HEK293T (cell line): ENCODE data around the gene SUN1.

ENCODE experiments used
- ARNT ChIP-seq: fragments of 450-650 bp; IDR thresholded peaks from 2 replicates; pipeline ENCODE4 v1.6.1; 2017; ENCODE audit warnings: mild to moderate bottlenecking
- FOXM1 ChIP-seq: fragments of 450-650 bp; IDR thresholded peaks from 2 replicates; pipeline ENCODE4 v1.6.1; 2017; ENCODE audit warnings: mild to moderate bottlenecking, borderline replicate concordance
- NFRKB ChIP-seq: fragments of 450-650 bp; IDR thresholded peaks from 2 replicates; pipeline ENCODE4 v1.6.1; 2016; ENCODE audit warnings: mild to moderate bottlenecking, moderate library complexity
- SP1 ChIP-seq: fragments of 450-650 bp; IDR thresholded peaks from 2 replicates; pipeline ENCODE4 v1.6.1; 2017
- ZNF384 ChIP-seq: fragments of 450-650 bp; IDR thresholded peaks from 2 replicates; pipeline ENCODE4 v1.6.1; 2016
- TF ChIP-seq, protein P1 (sequence below): fragments of 450-650 bp; IDR thresholded peaks from 2 replicates; pipeline ENCODE4 v1.6.1; 2016

DNA sequence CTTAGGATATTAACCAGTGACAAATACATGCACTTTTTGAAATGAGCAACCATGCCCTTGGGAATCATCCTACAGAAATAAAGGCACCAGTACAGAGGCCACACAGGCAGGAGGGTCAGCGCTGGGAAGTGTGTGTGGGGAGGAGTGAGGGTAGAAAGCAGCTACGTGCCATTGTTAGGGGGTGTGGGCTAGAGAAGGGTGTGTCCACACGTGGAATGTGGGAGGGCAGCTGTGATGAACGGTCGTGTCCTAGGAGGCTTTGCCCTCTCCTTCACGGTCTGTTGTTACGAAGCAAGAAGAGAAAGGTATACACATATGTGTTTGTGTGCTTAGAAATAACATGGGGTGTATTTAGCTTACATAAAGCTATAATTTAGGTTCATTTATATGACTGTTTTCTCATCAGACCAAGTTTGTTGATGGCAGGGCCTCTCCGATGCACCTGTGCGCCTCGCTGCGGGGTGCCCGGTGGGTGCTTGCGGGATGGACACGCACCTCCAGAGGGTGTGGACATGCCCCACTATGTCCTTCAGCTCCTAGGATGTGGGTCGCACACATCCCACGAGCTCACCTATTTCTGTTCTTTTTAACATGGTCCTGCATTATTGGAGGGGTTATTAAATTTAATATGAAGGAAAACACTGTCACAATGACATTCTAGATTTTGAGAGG is 27.2 kb downstream of the SUN1 start:
- TF ChIP-seq SP1 (no peak), ARNT (no peak), ZNF384 (no peak), FOXM1 (no peak), NFRKB (no peak)
- TF ChIP-seq, protein P1, sequence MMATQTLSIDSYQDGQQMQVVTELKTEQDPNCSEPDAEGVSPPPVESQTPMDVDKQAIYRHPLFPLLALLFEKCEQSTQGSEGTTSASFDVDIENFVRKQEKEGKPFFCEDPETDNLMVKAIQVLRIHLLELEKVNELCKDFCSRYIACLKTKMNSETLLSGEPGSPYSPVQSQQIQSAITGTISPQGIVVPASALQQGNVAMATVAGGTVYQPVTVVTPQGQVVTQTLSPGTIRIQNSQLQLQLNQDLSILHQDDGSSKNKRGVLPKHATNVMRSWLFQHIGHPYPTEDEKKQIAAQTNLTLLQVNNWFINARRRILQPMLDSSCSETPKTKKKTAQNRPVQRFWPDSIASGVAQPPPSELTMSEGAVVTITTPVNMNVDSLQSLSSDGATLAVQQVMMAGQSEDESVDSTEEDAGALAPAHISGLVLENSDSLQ = no peak
